Mucosa of descending colon (tissue), 3 donors: ENCODE measurements around the gene MOV10. TPM values are rescaled to one million over a fixed set of nuclear protein-coding genes. Genes with fewer than 3 reads are reported as not detected.

Experiments used
- ATAC-seq: fragments of 200-7000 bp; cut with Tn5 transposase; one replicate; pipeline ENCODE4 v1.9.1; 2020; ENCODE audit warnings: mild to moderate bottlenecking, moderate library complexity
- DNase-seq, 3 donors: peaks; one replicate each; pipeline ENCODE4 v3.0.0-alpha.2; 2020
- H3K36me3 ChIP-seq: fragments of 200-600 bp; one replicate; pipeline ENCODE4 v1.8.0; 2021; ENCODE audit warnings: low read depth, mild to moderate bottlenecking
- H3K4me1 ChIP-seq: fragments of 200-600 bp; one replicate; pipeline ENCODE4 v1.8.0; 2021; ENCODE audit warnings: low read depth, mild to moderate bottlenecking
- H3K4me3 ChIP-seq: fragments of 200-600 bp; one replicate; pipeline ENCODE4 v1.8.0; 2021; ENCODE audit warnings: mild to moderate bottlenecking
- H3K9me3 ChIP-seq: fragments of 200-600 bp; one replicate; pipeline ENCODE4 v1.8.0; 2021; ENCODE audit warnings: mild to moderate bottlenecking
- CTCF ChIP-seq: fragments of 200-600 bp; IDR thresholded peaks from one replicate; pipeline ENCODE4 v1.8.0; 2022; ENCODE audit warnings: antibody characterized with exemption, mild to moderate bottlenecking
- intact Hi-C, 2 donors: fragments of 100-400 bp; cut with DNase I in 1 of 2; cut with micrococcal nuclease in 1 of 2; formaldehyde crosslinking; loops; one replicate each; pipeline versions ENCODE4 v1.11.0 to v1.11.1; 2022; cut with DNase I, micrococcal nuclease
- total RNA-seq, 3 donors: library from RNA; stranded (reverse); fragmentation: NEBNext Ultra II Directional in 2 of 3; extraction: Animal tissue kit (Norgen Biotek cat#: 25700) in 2 of 3; gene quantifications; one replicate each; pipeline versions ENCODE4 v1.2.1 to v1.2.4, GENCODE V29; 2021 to 2023
- donor health status: DM: no; HTN: no; CAD: no; lungs with moderate emphysema.
- donor health status: DM: no; HTN: no; CAD: no.
- donor health status: DM: no; HTN: yes; CAD: no.

Gene MOV10
- total RNA-seq, 3 donors from 2014 or later, result 66.4 to 85.2 (median 77.6) TPM

- no peak for TF ChIP-seq CTCF
- Histone ChIP-seq H3K4me1 (peaks cover 40% of the 10 kb centered on the region), H3K9me3 (no peaks in the 10 kb centered on the region), H3K36me3 (no peaks in the 10 kb centered on the region), H3K4me3 (no peak overlapping the region)
- ATAC-seq, result peak; percentile 83
- DNase-seq, result peak; percentile 85 to 92 (median 87)
- intact Hi-C loops, result loop anchor here in 1 of 2 donors (2.0 kb wide), 1 partner anchor 24 kb away; the partner anchor contains the start of gene MOV10
Measured at GRCh38 chr1:112698366-112699310, 24.2 kb downstream of the MOV10 start.

GRCh38 chr1:112699425-112700144 is 25.1 kb downstream of the MOV10 start:
- ATAC-seq (no peak), DNase-seq (no peak)
- peaks cover 48% of the 10 kb centered on the region for H3K4me1 ChIP-seq
- H3K4me3 ChIP-seq, result no peak overlapping the region
- H3K9me3 ChIP-seq, result no peaks in the 10 kb centered on the region
- H3K36me3 ChIP-seq, result no peaks in the 10 kb centered on the region
- TF ChIP-seq CTCF, result no peak
- intact Hi-C loops, result loop anchor here in 1 of 2 donors (2.0 kb wide), 1 partner anchor 25 kb away; the partner anchor contains the start of gene MOV10

- intact Hi-C loops, result no loop called here
- Histone ChIP-seq H3K9me3 (no peaks in the 10 kb centered on the region), H3K36me3 (no peaks in the 10 kb centered on the region), H3K4me1 (peaks cover 58% of the 10 kb centered on the region), H3K4me3 (no peak overlapping the region)
- DNase-seq, result peak; percentile 95 to 98 (median 96)
- TF ChIP-seq CTCF, result no peak
- ATAC-seq, result peak; percentile 52
Measured at GRCh38 chr1:112700290-112701226, 26.1 kb downstream of the MOV10 start.

- no peaks in the 10 kb centered on the region for H3K36me3 ChIP-seq
- DNase-seq, result peak in 2 of 3 donors; percentile 37 to 62
- H3K4me1 ChIP-seq, result peaks cover 63% of the 10 kb centered on the region
- no peak for TF ChIP-seq CTCF
- no peak overlapping the region for H3K4me3 ChIP-seq
- no peak for ATAC-seq
- intact Hi-C loops, result no loop called here
- no peaks in the 10 kb centered on the region for H3K9me3 ChIP-seq
Measured at GRCh38 chr1:112701227-112702066, 27.0 kb downstream of the MOV10 start.
